Cardiac fibroblast (primary cell): ENCODE results near the gene ATP2B2.
A peak's percentile ranks its signal among the peaks of the same experiment; 100 is the strongest.

Source experiments
- DNase-seq, 2 donors: peaks; one replicate each; pipeline versions ENCODE4 v3.0.0 to v3.0.0-alpha.2; 2010; ENCODE audit warnings: low read depth in 2 of 2
- H3K4me3 ChIP-seq, 2 donors: replicated peaks in 1 of 2; 1 replicate in 1 of 2; 2 replicates in 1 of 2; pipeline ENCODE4 v1.5.1; 2011; ENCODE audit warnings: low read depth in 2 of 2, low read length in 2 of 2, mild to moderate bottlenecking in 2 of 2, moderate library complexity in 1 of 2
- CTCF ChIP-seq: IDR thresholded peaks from one replicate; pipeline ENCODE4 v1.5.1; 2011; ENCODE audit warnings: low read depth, mild to moderate bottlenecking, low read length, inconsistent platforms

Gene ATP2B2

GRCh38 chr3:10413041-10413440 lies 92.3 kb downstream of the ATP2B2 start:
- no peak for DNase-seq
- no peak for TF ChIP-seq CTCF
- H3K4me3 ChIP-seq: no peak overlapping the region

- DNase-seq: no peak
- H3K4me3 ChIP-seq: no peak overlapping the region
- no peak for TF ChIP-seq CTCF
Measured at GRCh38 chr3:10411598-10412332, 93.6 kb downstream of the ATP2B2 start.

DNA sequence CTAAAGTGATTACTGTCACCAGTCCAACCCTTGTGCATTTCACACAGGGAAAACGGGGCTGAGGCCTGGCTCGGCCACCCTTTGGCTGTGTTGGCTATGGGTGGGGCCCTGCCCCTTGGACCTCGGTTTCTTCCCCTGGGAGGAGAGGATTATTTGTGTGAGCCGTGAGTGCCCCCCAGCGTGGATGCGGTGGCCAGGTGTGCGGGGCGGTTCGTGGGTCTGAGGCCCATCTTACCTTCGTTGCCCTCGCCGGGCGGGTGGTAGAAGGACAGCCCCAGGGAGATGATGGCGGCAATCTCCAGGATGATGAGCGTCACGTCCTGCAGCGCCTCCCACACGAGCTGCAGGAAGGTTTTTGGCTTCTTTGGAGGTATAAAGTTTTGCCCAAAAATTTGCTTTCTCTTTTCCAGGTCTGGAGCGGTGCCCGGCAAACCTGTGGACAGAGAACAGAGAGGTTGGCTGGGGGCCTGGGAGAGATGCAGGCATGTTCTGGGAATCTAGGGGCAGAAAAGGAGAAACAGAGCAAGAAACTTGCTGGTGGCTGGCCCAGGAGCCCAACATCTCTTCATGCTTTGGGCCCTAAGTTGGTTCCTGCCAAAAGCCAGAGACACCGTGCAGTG lies 94.9 kb downstream of the ATP2B2 start:
- no peak for TF ChIP-seq CTCF
- no peak for DNase-seq
- no peak overlapping the region for H3K4me3 ChIP-seq

DNA sequence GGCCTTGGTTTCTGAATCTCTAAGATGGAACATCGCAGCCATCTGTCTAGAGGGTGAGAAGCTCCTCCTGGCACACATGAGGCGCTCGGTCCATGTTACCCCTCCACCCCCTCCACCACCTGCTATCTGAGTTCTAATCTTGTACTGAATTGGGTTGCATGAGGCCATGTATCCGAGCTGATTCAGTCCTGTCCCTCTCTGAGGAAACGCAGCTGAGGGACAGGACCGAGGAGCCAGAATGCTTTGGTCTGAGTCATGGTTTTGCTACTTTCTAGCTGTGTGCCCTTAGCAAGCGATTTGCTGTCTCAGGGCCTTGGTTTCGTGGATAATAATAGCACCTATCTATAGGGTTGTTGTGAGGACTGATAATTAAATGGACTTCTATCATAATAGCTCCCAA lies 96.7 kb downstream of the ATP2B2 start:
- no peak for TF ChIP-seq CTCF
- DNase-seq: peak in 1 of 2 donors; percentile 22
- H3K4me3 ChIP-seq: no peak overlapping the region

GRCh38 chr3:10407361-10407760 lies 98.0 kb downstream of the ATP2B2 start:
- H3K4me3 ChIP-seq: no peak overlapping the region
- TF ChIP-seq CTCF: no peak

DNA sequence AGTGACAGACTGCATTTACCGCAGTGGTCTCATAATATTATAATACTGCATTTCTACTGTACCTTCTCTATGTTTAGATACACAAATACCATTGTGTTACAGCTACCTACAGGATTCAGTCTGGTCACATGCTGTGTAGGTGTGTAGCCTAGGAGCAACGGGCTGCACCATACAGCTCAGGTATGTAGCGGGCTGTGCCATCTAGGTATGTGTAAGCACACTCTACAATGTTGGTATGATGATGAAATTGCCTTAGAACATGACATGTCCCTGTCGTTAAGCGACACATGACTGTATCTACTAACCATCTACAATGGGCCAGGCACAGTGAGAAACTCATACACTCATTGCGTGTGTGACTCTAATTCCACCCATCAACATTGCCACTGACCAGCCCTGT lies 99.0 kb downstream of the ATP2B2 start:
- H3K4me3 ChIP-seq: no peak overlapping the region

More at GRCh38 chr3:10407361-10407760, 98.0 kb downstream of the ATP2B2 start:
- DNase-seq: no peak

More for the DNA sequence above, 99.0 kb downstream of the ATP2B2 start:
- no peak for DNase-seq
- no peak for TF ChIP-seq CTCF
